ENCODE measurements around the gene YTHDF2. TPM values are rescaled to one million over a fixed set of nuclear protein-coding genes. Genes with fewer than 3 reads are reported as not detected.

The YTHDF2 gene
- total RNA-seq, 1 experiment from 2014 or later = 50.2 TPM

DNA sequence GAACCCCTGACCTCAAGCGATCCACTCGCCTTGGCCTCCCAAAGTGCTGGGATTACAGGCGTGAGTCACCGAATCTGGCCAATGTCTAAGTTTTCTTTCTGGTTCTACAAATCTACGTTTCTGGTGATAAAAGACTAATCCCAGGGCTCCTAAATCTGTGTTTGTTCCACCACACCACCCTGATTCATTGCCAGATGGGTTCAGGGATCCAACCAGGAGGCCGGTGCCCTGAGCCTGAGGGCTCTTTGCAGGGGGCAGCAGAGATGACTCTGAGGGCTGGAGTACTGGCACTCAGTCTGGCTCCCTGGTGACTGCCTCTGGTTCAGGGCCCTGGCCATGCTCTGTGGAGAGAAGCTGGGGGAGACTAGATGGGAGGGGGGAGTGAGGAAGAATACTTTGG, 64.7 kb downstream of the YTHDF2 start:
- DNase-seq (ENCODE audit: low read depth) = peak; percentile 56

DNA sequence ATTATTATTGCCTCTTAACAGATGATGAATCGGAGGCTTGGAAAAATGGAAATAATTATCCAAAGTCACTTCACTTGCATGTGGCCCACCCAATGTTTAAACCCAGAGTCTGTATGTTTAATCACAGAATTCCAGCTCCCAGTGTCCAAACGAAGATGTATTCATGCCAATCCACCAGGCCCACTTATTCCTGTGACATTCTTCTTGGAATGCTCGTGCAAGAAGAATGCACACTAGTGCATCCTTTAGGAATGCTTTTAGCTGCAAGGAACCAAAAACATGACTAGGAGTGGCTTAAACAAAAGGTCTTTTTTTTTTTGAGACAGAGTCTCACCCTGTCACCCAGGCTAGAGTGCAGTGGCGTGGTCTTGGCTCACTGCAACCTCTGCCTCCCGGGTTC, 66.3 kb downstream of the YTHDF2 start:
- DNase-seq (ENCODE audit: low read depth) = no peak

DNA sequence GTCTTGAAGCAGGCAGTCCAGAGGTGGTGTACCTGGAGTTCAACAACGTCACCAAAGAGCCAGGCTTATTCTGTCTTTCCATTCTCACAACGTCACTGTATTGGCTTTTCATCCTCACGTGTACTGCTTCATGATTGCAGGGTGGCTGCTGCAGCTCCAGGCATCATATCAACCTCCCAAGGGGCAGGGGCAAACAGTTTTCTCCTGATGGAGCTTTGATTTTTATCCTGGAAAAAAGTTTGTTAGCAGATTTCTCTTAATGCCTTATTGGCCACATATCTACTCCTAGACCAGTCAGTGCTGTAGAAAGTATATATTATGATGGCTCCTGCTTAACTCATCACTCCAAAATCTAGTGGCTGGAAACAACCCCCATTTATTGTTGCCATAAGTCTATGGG, 66.9 kb downstream of the YTHDF2 start:
- DNase-seq (ENCODE audit: low read depth) = no peak

DNA sequence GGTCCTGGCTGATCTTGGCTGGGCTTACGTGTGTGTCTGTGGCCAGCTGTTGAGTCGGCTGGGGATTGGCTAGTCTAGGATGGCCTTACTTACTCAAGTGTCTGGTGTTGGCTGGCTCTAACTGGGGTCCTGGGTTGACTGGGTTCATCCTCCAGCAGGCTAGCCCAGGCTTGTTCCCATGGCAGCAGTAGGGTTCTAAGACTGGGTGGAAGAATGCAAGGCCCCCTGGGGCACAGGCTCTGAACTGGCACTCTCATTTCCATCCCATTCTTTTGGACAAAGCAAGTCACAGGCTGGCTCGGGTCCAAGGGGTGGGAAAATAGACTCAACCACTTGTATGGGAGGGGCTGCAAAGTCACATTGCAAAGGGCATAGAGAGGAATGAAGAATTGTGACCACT, 67.3 kb downstream of the YTHDF2 start:
- DNase-seq (ENCODE audit: low read depth) = no peak

DNA sequence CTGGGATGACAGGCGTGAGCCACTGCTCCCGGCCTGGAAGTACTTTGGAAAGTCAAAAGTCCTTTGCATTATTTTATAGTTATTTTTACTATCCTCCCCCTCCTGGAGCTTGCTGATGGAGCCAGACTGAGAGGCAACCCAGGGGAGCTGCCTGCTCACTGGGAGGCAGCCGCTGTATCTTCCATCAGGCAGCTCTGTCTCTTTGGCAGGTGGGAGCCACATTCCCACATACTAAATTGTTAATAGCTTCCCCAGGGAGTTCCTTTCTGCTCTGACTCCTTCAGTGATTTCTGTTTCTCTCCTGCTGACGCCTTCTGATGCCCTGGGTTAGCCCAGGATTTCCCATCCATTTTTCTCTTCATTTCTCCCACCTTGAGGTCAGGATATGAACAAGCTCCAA, 70.3 kb downstream of the YTHDF2 start:
- DNase-seq (ENCODE audit: low read depth) = no peak

DNA sequence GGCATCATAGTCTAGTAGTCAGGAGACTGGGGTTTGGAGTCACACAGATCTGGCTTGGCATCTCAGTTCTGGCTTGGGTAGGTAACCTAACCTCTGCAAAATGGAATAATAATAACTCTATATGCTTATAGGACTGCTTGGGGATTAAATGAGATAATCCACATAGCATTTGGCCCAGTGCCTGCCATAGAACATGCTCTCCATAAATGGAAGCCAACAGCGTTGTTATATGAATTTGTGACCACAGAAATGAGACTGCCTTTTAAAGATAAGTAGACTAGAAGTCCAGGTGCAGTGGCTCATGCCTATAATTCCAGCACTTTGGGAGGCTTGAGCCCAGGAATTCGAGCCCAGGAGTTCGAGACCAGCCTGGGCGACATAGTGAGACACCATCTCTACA, 71.2 kb downstream of the YTHDF2 start:
- no peak for DNase-seq (ENCODE audit: low read depth)

DNA sequence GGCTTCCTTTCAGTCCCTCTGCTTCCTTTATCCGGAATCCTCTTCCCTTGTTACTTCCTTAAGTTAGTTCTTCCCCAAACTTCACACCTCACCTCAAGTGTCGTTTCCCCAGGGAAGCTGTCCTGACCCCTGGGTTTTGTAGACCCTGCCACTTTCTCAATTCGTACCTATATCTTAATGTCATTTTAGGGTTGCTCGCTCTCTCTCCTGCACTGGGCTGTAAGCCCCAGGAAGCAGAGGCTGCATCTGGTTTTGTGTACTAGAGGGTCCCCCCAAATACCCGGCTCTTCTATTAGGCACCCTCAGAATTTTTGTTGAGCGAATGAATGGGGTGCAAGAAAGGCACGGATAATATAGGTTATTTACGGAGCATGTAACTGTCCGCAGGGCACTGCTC, 74.6 kb downstream of the YTHDF2 start:
- DNase-seq (ENCODE audit: low read depth) = no peak

DNA sequence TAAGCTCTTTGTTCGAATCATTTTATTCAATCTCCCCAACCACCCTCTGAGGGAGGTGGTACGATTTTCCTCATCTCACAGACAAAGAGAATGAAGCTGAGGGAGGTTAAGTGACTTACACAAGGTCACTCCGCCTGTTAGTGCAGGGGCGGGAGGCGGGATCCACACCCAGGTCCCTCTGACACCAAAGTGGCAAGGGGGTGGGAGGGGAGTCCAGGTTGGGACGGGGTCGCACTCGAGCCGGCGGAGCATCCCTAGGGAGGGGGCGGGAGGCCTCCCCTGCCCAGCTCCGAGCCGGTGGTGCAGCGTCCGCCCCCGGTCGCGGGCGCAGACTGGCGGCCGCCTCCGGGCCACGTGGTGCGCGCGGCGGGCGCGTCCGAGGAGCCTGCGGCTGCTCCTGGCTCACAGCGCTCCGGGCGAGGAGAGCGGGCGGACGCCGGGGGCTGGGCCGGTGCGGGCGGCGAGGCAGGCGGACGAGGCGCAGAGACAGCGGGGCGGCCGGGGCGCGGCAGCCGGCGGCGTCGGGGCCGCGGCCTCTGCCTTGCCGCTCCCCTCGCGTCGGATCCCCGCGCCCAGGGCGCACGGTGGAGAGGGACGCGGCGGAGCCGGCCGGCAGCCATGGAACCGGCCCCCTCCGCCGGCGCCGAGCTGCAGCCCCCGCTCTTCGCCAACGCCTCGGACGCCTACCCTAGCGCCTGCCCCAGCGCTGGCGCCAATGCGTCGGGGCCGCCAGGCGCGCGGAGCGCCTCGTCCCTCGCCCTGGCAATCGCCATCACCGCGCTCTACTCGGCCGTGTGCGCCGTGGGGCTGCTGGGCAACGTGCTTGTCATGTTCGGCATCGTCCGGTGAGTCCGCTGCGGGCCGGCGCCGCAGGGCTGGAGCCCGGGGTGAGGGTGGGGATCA, 75.3 kb downstream of the YTHDF2 start, which contains the start of gene OPRD1:
Gene OPRD1, plus strand, starts transcription at position 405 of the 903 bp plus-strand sequence. Its CDS starts 214 bp downstream, at position 619.
- no peak for DNase-seq (ENCODE audit: low read depth)

DNA sequence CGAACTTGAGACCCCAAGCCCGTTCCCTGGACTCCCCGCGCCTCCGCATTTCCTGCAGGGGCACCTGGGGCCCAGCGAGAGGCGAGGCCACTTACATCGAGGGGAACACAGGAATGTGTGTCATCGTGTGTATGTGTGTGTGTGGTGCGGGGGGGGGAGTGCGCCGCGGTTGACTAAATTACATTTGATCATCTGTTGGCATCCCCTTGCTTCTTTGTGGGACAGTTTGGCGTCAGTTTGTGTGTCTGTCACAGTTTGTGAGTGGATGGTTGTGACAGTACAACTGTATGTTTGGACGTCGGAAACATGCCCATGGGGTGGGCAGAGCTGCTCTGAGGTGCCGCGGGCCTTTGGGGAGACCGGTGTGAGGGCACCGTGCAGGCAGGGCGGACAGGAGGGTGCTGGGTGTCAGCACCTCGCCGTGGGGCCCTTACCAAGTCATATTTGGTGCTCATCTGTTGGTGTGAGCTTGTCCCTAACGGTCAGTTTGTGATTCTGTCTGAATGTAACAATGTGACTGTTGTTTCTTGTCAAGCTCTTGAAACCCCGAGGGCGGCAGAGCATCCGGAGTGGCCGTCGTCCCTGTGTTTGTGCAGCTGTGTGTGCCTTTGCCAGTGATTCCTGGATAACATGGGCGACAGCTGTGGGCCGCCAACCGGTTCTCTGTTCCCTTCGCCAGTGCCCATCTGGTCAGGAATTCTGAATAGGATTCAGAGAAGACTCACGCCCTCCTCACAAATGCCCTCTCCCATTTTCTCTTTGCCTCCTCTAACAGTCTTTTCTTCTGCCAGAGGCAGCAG, 76.1 kb downstream of the YTHDF2 start:
- DNase-seq (ENCODE audit: low read depth) = peak; percentile 74

DNA sequence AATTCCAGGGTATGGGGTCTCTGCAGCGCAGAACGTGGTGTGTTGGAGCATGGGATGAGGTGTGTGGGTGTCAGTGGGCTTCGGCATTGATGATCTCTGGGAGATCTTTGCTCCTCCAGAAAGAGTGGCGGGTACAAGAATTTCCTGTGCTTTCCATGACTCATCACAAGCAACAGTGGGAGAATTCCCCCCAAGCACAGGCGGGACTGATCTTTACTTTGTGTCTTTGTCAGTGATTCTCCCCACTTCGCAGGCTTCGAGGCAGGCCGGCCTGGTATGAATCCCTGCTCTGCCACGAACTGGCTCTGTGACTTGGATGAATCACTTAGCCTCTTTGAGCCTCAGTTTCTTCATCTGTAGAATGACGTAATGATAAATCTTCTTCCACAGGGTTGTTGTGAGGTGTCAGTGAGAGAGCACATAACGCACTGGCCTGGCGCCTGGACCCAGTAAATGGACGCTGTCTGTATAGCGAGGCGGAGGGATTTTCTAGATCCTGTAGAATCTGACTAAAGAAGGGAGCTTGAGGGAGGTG, 77.3 kb downstream of the YTHDF2 start:
- DNase-seq (ENCODE audit: low read depth) = peak; percentile 58

DNA sequence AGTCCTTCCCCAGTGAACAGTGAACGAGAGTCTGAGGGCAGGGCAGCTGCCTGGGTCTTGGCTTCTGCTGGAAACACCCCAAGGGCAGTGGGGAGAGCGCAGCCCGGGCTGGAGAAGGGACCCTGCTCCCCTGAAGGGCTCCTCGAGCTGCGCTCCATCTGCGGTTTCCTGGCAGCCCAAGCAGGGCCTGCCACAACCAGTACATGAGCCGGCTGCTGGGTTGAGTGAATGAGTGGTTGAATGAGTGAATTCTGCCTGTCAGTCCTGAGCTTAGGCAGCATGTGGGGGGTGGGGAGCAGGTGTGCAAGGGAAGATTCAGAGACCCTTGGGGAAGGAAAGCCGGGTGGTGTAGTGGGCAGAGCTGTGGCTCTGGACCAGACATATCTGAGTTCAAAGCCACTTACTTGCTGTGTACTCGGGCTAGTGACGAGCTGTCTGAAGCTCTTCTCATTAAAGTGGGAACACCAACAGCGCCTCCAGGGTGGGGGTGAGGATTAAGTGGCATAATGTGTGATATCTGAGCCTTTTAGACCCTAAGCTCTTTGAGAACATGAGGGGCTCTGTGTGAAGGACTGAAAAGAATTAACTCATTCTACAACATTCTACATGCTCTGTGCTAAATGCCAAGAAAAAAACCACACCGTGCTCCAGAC, 78.9 kb downstream of the YTHDF2 start:
- DNase-seq (ENCODE audit: low read depth) = peak; percentile 19

DNA sequence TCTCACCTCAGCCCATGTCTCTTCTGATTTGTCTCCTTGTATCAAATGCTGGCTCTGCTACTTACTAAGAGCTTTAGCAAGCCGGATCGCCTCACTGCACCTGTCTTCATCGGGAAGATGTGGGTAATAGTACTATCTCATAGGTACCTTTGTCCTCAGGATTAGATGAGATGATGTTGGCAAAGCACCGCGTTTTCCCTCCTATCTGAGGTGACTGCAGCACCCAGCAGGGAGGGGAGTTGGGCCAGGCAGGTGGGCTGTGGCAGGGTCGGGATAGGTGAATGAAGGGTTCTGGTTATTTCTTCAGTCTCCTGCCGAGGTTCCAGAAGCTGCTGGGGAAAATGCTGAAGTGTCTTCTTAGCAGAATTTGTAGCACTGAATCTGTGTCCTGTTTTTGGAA, 80.4 kb downstream of the YTHDF2 start:
- no peak for DNase-seq (ENCODE audit: low read depth)

DNA sequence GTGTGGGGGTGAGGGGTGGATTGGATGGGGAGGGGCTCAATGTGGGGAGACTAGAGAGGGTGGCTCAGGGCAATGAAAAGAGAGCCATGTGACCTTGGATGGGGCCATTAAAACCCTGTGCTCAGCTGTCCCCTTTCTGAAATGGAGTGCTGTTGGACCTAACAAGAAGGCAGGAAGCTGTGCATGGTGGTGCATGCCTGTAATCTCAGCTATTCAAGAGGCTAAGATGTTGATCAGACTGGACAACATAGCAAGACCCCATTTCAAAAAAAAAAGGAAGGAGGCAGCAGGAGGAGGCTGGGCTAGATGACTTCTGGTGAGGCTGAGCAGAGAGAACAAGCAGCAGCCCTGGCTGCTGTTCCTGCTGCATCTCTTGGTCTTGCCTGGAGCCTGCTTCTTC, 82.3 kb downstream of the YTHDF2 start:
- DNase-seq (ENCODE audit: low read depth) = no peak

Other genes starting within 250 kb of the YTHDF2 start
- gene RCC1, start 230.9 kb upstream of the YTHDF2 start, total RNA-seq (2014; rRNA removed; shearing (Covaris generic)) = 38.2 and 48.9 TPM in 2 replicates
- 47.1 and 49.5 TPM in 2 replicates for gene TRNAU1AP, start 183.9 kb upstream of the YTHDF2 start, total RNA-seq (2014; rRNA removed; shearing (Covaris generic))
- gene RAB42, start 144.7 kb upstream of the YTHDF2 start, total RNA-seq (2014; rRNA removed; shearing (Covaris generic)) = 0.96 and 1.9 TPM in 2 replicates
- gene TAF12, start 93.9 kb upstream of the YTHDF2 start, total RNA-seq (2014; rRNA removed; shearing (Covaris generic)) = 47.9 and 58.5 TPM in 2 replicates
- not detected in 2 replicates for gene RNU11, start 88.3 kb upstream of the YTHDF2 start, total RNA-seq (2014; rRNA removed; shearing (Covaris generic))
- gene GMEB1, start 68.2 kb upstream of the YTHDF2 start, total RNA-seq (2014; rRNA removed; shearing (Covaris generic)) = 4.9 and 8.2 TPM in 2 replicates
- 0.96 and 1.5 TPM in 2 replicates for gene OPRD1, start 75.2 kb downstream of the YTHDF2 start, total RNA-seq (2014; rRNA removed; shearing (Covaris generic))
- gene EPB41, start 177.6 kb downstream of the YTHDF2 start, total RNA-seq (2014; rRNA removed; shearing (Covaris generic)) = 12.1 and 12.8 TPM in 2 replicates

Data from RPMI7951 (cell line).